ENCODE measurements around the gene OR51B6.
"Not testable (repeated sequence)": the region's sequence is repeated elsewhere in the genome, so short reads cannot be mapped to it uniquely, and the experiment has no call there.

Gene OR51B6

DNA sequence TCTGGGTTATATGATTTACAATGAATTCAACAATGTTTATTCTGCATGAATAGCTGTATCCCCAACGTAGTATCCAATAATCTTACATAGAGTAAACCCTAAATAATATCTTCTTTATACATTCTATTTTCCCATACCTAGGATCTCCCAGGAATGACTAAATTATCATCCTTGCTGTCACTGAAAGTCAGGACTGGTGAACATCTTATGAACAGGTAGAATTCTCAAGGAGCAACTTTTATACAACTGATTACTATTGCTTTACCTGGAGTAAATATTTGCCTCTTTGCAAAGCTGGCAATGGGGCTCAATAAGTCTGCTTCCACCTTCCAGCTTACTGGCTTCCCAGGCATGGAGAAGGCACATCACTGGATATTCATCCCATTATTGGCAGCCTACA lies at the start of gene OR51B6:
Gene OR51B6, plus strand, starts transcription at position 301 of the 400 bp plus-strand sequence. Its CDS starts 0 bp downstream, at position 301.
- H3K27ac Mint-ChIP-seq (ENCODE audit: low read depth) = no peak within 1 kb of the TSS
- peaks cover 9% of the 10 kb centered on the region for H3K9me3 Mint-ChIP-seq
- no peak within 1 kb of the TSS for H3K4me3 Mint-ChIP-seq
- DNase-seq (ENCODE audit: low spot score in 2 of 2) (no peak), ATAC-seq (replicated peaks; ENCODE audit: extremely low read depth, poor library complexity, severe bottlenecking) (no peak)
- H3K4me1 Mint-ChIP-seq = no peaks in the 10 kb centered on the region
- H3K27me3 Mint-ChIP-seq = peaks cover 8% of the 10 kb centered on the region
- no peaks in the 10 kb centered on the region for H3K36me3 Mint-ChIP-seq (ENCODE audit: insufficient read depth)

- H3K4me1 Mint-ChIP-seq = no peaks in the 10 kb centered on the region
- no peak within 1 kb of the TSS for H3K4me3 Mint-ChIP-seq
- DNase-seq (ENCODE audit: low spot score in 2 of 2) (no peak), ATAC-seq (replicated peaks; ENCODE audit: extremely low read depth, poor library complexity, severe bottlenecking) (no peak)
- H3K27ac Mint-ChIP-seq (ENCODE audit: low read depth) = no peak within 1 kb of the TSS
- no peaks in the 10 kb centered on the region for H3K9me3 Mint-ChIP-seq
- H3K36me3 Mint-ChIP-seq (ENCODE audit: insufficient read depth) = no peaks in the 10 kb centered on the region
- peaks cover 20% of the 10 kb centered on the region for H3K27me3 Mint-ChIP-seq
Measured at GRCh38 chr11:5301846-5302245, 49.5 kb upstream of the OR51B6 start, which contains the start of gene OR51B4. Gene OR51B4 (minus strand): TSS chr11:5301946. CDS start chr11:5301946, 0 bp downstream.

GRCh38 chr11:5303626-5304025 lies 47.7 kb upstream of the OR51B6 start:
- Mint-ChIP-seq H3K4me3 (no peak overlapping the region), H3K27me3 (peaks cover 19% of the 10 kb centered on the region), H3K36me3 (ENCODE audit: insufficient read depth) (no peaks in the 10 kb centered on the region), H3K27ac (ENCODE audit: low read depth) (no peak overlapping the region), H3K4me1 (no peaks in the 10 kb centered on the region), H3K9me3 (no peaks in the 10 kb centered on the region)
- no peak for ATAC-seq (replicated peaks; ENCODE audit: extremely low read depth, poor library complexity, severe bottlenecking)
- DNase-seq (ENCODE audit: low spot score in 2 of 2) = no peak

DNA sequence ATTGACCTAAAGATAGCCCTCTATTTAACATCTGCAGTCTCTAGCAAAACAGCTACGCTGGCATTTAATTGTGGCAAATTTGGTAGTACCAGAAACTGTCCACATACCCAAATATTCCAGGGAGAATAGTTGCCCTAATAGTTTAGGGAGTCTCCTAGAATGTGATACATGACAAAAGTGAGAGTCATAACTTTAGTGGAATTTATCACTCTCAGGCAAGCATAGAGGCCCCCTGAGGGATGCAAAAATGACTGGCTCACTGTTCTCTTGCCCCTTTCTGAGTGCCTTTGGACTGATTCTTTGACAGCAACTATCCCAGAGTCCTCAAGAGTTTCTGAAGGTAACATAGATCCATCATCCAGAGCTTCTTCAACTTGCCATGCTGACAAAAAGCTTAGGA lies 47.3 kb upstream of the OR51B6 start:
- H3K27ac Mint-ChIP-seq (ENCODE audit: low read depth) = no peak overlapping the region
- H3K4me1 Mint-ChIP-seq = no peaks in the 10 kb centered on the region

GRCh38 chr11:5307256-5308019 lies 43.9 kb upstream of the OR51B6 start:
- Mint-ChIP-seq H3K9me3 (no peaks in the 10 kb centered on the region), H3K27ac (ENCODE audit: low read depth) (no peak overlapping the region), H3K4me1 (no peaks in the 10 kb centered on the region), H3K27me3 (peaks cover 9% of the 10 kb centered on the region), H3K4me3 (no peak overlapping the region), H3K36me3 (ENCODE audit: insufficient read depth) (no peaks in the 10 kb centered on the region)
- DNase-seq (ENCODE audit: low spot score in 2 of 2) (no peak), ATAC-seq (replicated peaks; ENCODE audit: extremely low read depth, poor library complexity, severe bottlenecking) (no peak)

More for the DNA sequence above, 47.3 kb upstream of the OR51B6 start:
- no peak for DNase-seq (ENCODE audit: low spot score in 2 of 2)
- Mint-ChIP-seq H3K36me3 (ENCODE audit: insufficient read depth) (no peaks in the 10 kb centered on the region), H3K9me3 (no peaks in the 10 kb centered on the region), H3K4me3 (no peak overlapping the region), H3K27me3 (peaks cover 19% of the 10 kb centered on the region)
- ATAC-seq (replicated peaks; ENCODE audit: extremely low read depth, poor library complexity, severe bottlenecking) = no peak

DNA sequence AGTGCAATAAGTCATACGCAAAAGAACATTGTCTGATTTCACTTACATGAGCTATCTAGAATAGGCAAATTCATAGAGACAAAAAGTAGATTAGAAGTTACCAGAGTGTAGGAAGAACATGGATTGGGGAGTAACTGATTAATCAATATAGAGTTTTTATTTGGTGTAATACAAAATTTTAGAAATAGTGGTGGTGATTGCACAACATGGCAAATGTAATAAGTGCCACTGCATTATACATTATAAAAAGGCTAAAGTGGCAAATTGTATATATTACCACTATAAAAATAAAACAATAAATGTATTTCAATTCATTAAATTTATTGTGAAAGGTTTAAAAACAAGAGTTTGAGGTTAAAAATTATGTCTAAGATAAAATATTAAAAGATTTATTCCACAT lies 40.9 kb upstream of the OR51B6 start:
- no peaks in the 10 kb centered on the region for H3K36me3 Mint-ChIP-seq (ENCODE audit: insufficient read depth)
- H3K27me3 Mint-ChIP-seq = peaks cover 9% of the 10 kb centered on the region
- no peak overlapping the region for H3K4me3 Mint-ChIP-seq
- no peak for ATAC-seq (replicated peaks; ENCODE audit: extremely low read depth, poor library complexity, severe bottlenecking)
- no peaks in the 10 kb centered on the region for H3K4me1 Mint-ChIP-seq
- no peaks in the 10 kb centered on the region for H3K9me3 Mint-ChIP-seq
- no peak overlapping the region for H3K27ac Mint-ChIP-seq (ENCODE audit: low read depth)
- DNase-seq (ENCODE audit: low spot score in 2 of 2) = no peak

- not testable (repeated sequence) for H3K27ac Mint-ChIP-seq (ENCODE audit: low read depth); DNase-seq (ENCODE audit: low spot score in 2 of 2); H3K4me3 Mint-ChIP-seq; H3K4me1 Mint-ChIP-seq; H3K36me3 Mint-ChIP-seq (ENCODE audit: insufficient read depth); H3K27me3 Mint-ChIP-seq; H3K9me3 Mint-ChIP-seq; ATAC-seq (replicated peaks; ENCODE audit: extremely low read depth, poor library complexity, severe bottlenecking)
Measured at GRCh38 chr11:5313326-5314023, 37.8 kb upstream of the OR51B6 start.

- Mint-ChIP-seq H3K4me1 (no peaks in the 10 kb centered on the region), H3K4me3 (no peak overlapping the region), H3K27ac (ENCODE audit: low read depth) (no peak overlapping the region), H3K36me3 (ENCODE audit: insufficient read depth) (no peaks in the 10 kb centered on the region), H3K27me3 (no peaks in the 10 kb centered on the region), H3K9me3 (no peaks in the 10 kb centered on the region)
- ATAC-seq (replicated peaks; ENCODE audit: extremely low read depth, poor library complexity, severe bottlenecking) = no peak
- DNase-seq (ENCODE audit: low spot score in 2 of 2) = no peak
Measured at GRCh38 chr11:5317292-5317691, 34.0 kb upstream of the OR51B6 start.

GRCh38 chr11:5324197-5324596 lies 27.1 kb upstream of the OR51B6 start, which contains the start of gene OR51B2:
Gene OR51B2 (minus strand): TSS chr11:5324297. CDS start chr11:5324297, 0 bp downstream.
- Mint-ChIP-seq H3K4me3 (no peak within 1 kb of the TSS), H3K27me3 (no peaks in the 10 kb centered on the region), H3K27ac (ENCODE audit: low read depth) (no peak within 1 kb of the TSS), H3K36me3 (ENCODE audit: insufficient read depth) (no peaks in the 10 kb centered on the region), H3K9me3 (no peaks in the 10 kb centered on the region), H3K4me1 (no peaks in the 10 kb centered on the region)
- DNase-seq (ENCODE audit: low spot score in 2 of 2) (no peak), ATAC-seq (replicated peaks; ENCODE audit: extremely low read depth, poor library complexity, severe bottlenecking) (no peak)

DNA sequence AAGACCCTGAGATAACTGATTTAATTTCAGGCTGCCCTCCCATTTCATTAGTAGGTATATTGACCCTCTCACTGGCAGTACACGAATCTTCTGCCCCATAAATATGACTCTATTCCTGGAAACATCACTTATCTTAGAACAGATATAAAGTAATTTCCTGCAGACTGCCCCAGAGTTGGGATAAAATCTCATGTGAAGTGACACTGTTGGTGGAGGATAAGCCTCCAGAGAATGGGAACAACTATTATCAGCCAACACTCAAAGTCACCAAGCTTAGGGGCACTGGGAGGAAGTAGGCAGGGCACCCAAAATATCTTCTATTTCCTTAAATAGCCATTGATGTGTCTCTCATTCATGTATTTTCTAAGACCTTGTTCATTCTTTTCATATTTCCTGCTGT lies 16.1 kb upstream of the OR51B6 start:
- Mint-ChIP-seq H3K4me1 (no peaks in the 10 kb centered on the region), H3K27me3 (no peaks in the 10 kb centered on the region), H3K4me3 (no peak overlapping the region), H3K27ac (ENCODE audit: low read depth) (no peak overlapping the region), H3K9me3 (peaks cover 4% of the 10 kb centered on the region), H3K36me3 (ENCODE audit: insufficient read depth) (no peaks in the 10 kb centered on the region)
- DNase-seq (ENCODE audit: low spot score in 2 of 2) (no peak), ATAC-seq (replicated peaks; ENCODE audit: extremely low read depth, poor library complexity, severe bottlenecking) (no peak)

GRCh38 chr11:5336331-5336730 lies 15.0 kb upstream of the OR51B6 start:
- Mint-ChIP-seq H3K36me3 (ENCODE audit: insufficient read depth) (no peaks in the 10 kb centered on the region), H3K27me3 (no peaks in the 10 kb centered on the region), H3K4me3 (no peak overlapping the region), H3K27ac (ENCODE audit: low read depth) (no peak overlapping the region), H3K9me3 (no peaks in the 10 kb centered on the region), H3K4me1 (no peaks in the 10 kb centered on the region)
- ATAC-seq (replicated peaks; ENCODE audit: extremely low read depth, poor library complexity, severe bottlenecking) = no peak
- no peak for DNase-seq (ENCODE audit: low spot score in 2 of 2)

- H3K27me3 Mint-ChIP-seq; DNase-seq (ENCODE audit: low spot score in 2 of 2); H3K9me3 Mint-ChIP-seq; H3K4me3 Mint-ChIP-seq; H3K4me1 Mint-ChIP-seq; H3K27ac Mint-ChIP-seq (ENCODE audit: low read depth); H3K36me3 Mint-ChIP-seq (ENCODE audit: insufficient read depth); ATAC-seq (replicated peaks; ENCODE audit: extremely low read depth, poor library complexity, severe bottlenecking): not testable (repeated sequence)
Measured at GRCh38 chr11:5337253-5337652, 14.1 kb upstream of the OR51B6 start.

DNA sequence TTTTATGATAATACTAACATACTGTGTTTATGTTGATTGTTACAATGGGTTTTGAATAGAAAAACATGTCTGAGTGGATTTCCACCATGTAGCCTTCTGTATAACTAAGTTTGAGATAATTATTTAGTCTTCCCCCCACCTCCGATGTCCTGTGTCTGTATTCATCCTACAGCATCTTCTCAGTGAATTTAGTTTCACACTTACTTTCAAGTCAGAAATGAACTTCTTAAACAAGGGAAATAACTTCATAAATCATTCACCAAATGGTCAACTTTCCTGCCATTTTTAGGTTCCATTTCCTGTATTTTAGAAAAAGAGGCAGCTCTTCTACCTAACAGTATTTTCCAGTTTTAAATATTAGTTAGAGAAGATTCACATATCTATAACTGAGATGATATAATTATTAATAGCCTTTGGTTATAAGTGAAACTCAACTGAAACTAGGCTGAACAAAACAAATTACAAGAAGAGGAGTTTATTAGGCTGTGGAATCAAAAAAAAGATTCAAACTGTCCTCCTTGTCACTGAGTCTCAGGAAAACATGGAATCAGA lies 11.5 kb upstream of the OR51B6 start:
- no peak overlapping the region for H3K4me3 Mint-ChIP-seq
- no peaks in the 10 kb centered on the region for H3K36me3 Mint-ChIP-seq (ENCODE audit: insufficient read depth)
- H3K27ac Mint-ChIP-seq (ENCODE audit: low read depth) = no peak overlapping the region
- H3K9me3 Mint-ChIP-seq = no peaks in the 10 kb centered on the region
- no peaks in the 10 kb centered on the region for H3K27me3 Mint-ChIP-seq
- H3K4me1 Mint-ChIP-seq = no peaks in the 10 kb centered on the region
- ATAC-seq (replicated peaks; ENCODE audit: extremely low read depth, poor library complexity, severe bottlenecking) (no peak), DNase-seq (ENCODE audit: low spot score in 2 of 2) (no peak)
